GM12892 (cell line): ENCODE measurements around the gene CBFB.
A peak's percentile ranks its signal among the peaks of the same experiment; 100 is the strongest.

ENCODE experiments used
- DNase-seq: peaks from one replicate; pipeline ENCODE4 v3.0.0; 2011; ENCODE audit not compliant: insufficient read length
- FAIRE-seq: peaks from 2 replicates; lab custom pipeline; 2011; peaks lifted over from hg19 to GRCh38; lab: Jason Lieb, UNC
- POLR2A ChIP-seq: IDR thresholded peaks from 2 replicates; pipeline ENCODE4 v1.6.1; 2011; ENCODE audit warnings: low read depth, low read length, control low read depth
- POLR2AphosphoS5 ChIP-seq: IDR thresholded peaks from 2 replicates; pipeline ENCODE4 v1.6.1; 2011; ENCODE audit warnings: low read depth, low read length, control low read depth
- TAF1 ChIP-seq: IDR thresholded peaks from 2 replicates; pipeline ENCODE4 v1.6.1; 2011; ENCODE audit warnings: low read depth, mild to moderate bottlenecking, control low read depth, low read length, borderline replicate concordance

The CBFB gene

GRCh38 chr16:67017810-67018488, 11.0 kb upstream of the CBFB start:
- TF ChIP-seq POLR2A (no peak), TAF1 (no peak), POLR2AphosphoS5 (no peak)
- FAIRE-seq (peak; percentile 98), DNase-seq (peak; percentile 61)

DNA sequence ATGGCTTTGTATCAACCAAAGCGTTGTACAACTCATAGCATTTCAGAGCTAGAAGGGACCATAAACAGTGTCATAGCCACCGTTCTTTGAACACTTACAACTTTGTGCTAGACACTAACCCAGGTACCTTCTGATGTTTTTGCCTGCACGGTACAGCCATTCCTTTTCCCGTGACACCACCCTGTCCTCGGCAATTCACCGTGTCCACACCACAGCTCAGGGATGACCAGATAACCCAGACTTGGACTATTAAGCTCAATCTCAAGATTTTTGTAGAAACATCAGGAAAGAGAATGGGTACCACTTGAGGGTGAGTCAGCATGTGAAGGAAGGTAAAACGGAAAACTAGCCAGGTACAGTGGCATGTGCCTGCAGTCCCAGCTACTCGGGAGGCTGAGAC, 9.8 kb upstream of the CBFB start:
- no peak for DNase-seq
- FAIRE-seq: no peak
- no peak for TF ChIP-seq TAF1
- TF ChIP-seq POLR2A: no peak
- no peak for TF ChIP-seq POLR2AphosphoS5

DNA sequence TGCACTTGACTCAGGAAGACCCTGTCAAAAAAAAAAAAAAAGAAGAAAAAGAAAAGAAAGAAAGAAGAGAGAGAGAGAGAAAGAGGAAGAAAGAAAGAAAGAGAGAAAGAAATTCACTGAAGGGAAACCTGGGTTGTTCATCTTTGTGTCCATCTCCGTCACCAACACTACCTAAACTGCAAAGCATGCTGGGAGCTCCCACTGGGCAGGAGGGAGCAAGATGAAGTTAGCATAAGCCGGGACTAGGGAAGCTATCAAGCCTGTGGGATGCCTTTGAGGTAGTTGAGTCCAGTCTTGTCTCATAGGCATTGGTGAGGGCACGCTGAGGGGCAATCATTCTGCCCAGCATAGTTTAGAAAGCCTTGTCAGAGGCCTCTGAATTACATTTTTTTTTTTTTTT, 7.6 kb upstream of the CBFB start:
- no peak for DNase-seq
- no peak for TF ChIP-seq POLR2A
- TF ChIP-seq TAF1: no peak
- no peak for FAIRE-seq

- TF ChIP-seq POLR2A: no peak
- DNase-seq (no peak), FAIRE-seq (no peak)
Measured at GRCh38 chr16:67022531-67023214, 6.3 kb upstream of the CBFB start.

- FAIRE-seq: no peak
Measured at GRCh38 chr16:67023689-67024088, 5.3 kb upstream of the CBFB start.

GRCh38 chr16:67024384-67025209, 4.4 kb upstream of the CBFB start:
- TF ChIP-seq POLR2A (no peak), TAF1 (no peak), POLR2AphosphoS5 (no peak)
- no peak for DNase-seq
- FAIRE-seq: no peak

More at GRCh38 chr16:67023689-67024088, 5.3 kb upstream of the CBFB start:
- no peak for DNase-seq
- TF ChIP-seq TAF1: no peak
- TF ChIP-seq POLR2A: no peak
- TF ChIP-seq POLR2AphosphoS5: no peak

- TF ChIP-seq POLR2AphosphoS5 (no peak), POLR2A (no peak), TAF1 (no peak)
- DNase-seq: no peak
- no peak for FAIRE-seq
Measured at GRCh38 chr16:67025210-67025550, 3.8 kb upstream of the CBFB start.

GRCh38 chr16:67026570-67026969, 2.4 kb upstream of the CBFB start:
- FAIRE-seq (no peak), DNase-seq (no peak)
- TF ChIP-seq POLR2AphosphoS5 (no peak), TAF1 (no peak), POLR2A (no peak)

DNA sequence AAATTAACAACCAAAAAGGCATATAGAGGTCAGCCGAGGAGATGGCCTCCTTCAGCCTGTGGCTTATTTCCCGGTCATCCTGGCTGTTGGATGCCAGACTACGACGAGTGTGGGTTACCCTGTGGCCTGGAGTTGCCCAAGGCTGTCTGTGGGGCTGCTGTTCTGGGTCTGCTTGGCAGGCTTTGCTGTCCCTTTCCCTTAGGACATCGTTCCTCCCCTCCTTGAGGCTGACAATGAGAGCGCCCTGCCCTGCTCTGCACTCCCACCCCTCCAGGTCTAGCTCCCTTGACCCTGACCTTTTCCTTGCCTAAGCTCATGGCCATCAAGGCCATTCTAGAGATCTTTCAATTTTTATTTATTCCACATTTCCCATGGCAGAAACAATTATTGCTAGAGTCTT, 1.9 kb upstream of the CBFB start:
- FAIRE-seq (no peak), DNase-seq (no peak)

DNA sequence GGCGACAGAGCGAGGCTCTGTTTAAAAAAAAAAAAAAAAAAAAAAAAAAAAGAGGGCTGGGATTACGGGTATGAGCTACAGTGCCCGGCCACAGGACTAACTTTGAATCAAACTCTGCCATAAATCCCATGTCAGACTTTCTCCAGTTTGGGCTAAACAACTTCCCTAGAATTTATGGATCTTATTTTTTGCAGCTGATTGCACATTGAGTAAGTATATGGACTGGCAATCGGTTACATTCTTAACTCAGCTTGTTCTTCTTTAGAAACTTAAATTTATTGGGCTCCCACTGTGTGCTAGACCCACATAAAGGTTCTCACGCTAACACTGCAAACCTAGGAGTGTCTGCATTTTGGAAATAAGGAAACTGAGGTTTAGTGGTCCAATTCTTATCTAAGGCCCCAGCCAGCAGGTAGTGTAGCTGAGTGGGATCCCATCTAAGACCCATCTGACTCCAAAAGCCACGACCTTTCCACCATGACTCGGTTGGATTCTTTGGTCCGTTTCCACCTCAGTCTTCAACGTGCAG, 718 bp upstream of the CBFB start:
- FAIRE-seq: no peak
- no peak for DNase-seq
- no peak for TF ChIP-seq POLR2A
- no peak for TF ChIP-seq POLR2AphosphoS5
- TF ChIP-seq TAF1: no peak

More for the DNA sequence above, 1.9 kb upstream of the CBFB start:
- no peak for TF ChIP-seq TAF1
- no peak for TF ChIP-seq POLR2AphosphoS5
- no peak for TF ChIP-seq POLR2A
